ENCODE data around the gene REPS1. TPM values are rescaled to one million over a fixed set of nuclear protein-coding genes. Genes with fewer than 3 reads are reported as not detected.

Gene REPS1
- polyA plus RNA-seq, 3 donors, result 11.9 to 36.6 (median 14.0) TPM

GRCh38 chr6:138920906-138921305, 67.1 kb downstream of the REPS1 start:
- Histone ChIP-seq H3K27me3 (ENCODE audit: control insufficient read depth in 2 of 2, insufficient read depth in 2 of 2, low read length in 2 of 2) (no peaks in the 10 kb centered on the region), H3K4me2 (replicated peaks; ENCODE audit: extremely low read depth, low read length, poor library complexity, severe bottlenecking) (no peak overlapping the region), H3K9ac (ENCODE audit: insufficient read depth, low read length, poor library complexity, severe bottlenecking) (no peak overlapping the region), H3K27ac (ENCODE audit: low read depth in 1 of 2, low read length in 2 of 2) (no peak overlapping the region), H3K9me3 (replicated peaks in 1 of 2; ENCODE audit: control insufficient read depth in 1 of 2, insufficient read depth in 1 of 2, low read length in 2 of 2) (no peaks in the 10 kb centered on the region), H3K36me3 (replicated peaks in 1 of 2; ENCODE audit: control insufficient read depth in 1 of 2, insufficient read depth in 2 of 2, low read length in 2 of 2) (peaks cover 47 to 76% of the 10 kb centered on the region in 2 donors), H3K79me2 (ENCODE audit: insufficient read depth, low read length) (no peaks in the 10 kb centered on the region), H2AFZ (ENCODE audit: insufficient read depth, low read depth, low read length, poor library complexity, severe bottlenecking) (no peak overlapping the region), H4K20me1 (ENCODE audit: insufficient read depth, low read length) (no peaks in the 10 kb centered on the region), H3K4me1 (ENCODE audit: control insufficient read depth in 1 of 2, insufficient read depth in 2 of 2, low read length in 2 of 2) (no peaks in the 10 kb centered on the region), H3K4me3 (replicated peaks in 1 of 3; ENCODE audit: low read depth in 2 of 3, low read length in 3 of 3) (no peak overlapping the region)
- Mint-ChIP-seq H3K9me3 (no peaks in the 10 kb centered on the region), H3K27me3 (ENCODE audit: low read depth in 3 of 3) (no peaks in the 10 kb centered on the region), H3K36me3 (peaks cover 44 to 53% of the 10 kb centered on the region in 2 donors), H3K27ac (no peak overlapping the region), H3K4me1 (no peaks in the 10 kb centered on the region), H3K4me3 (no peak overlapping the region)
- intact Hi-C loops (cut with micrococcal nuclease), result no loop called here
- DNase-seq, result no peak
- WGBS (ENCODE audit: insufficient coverage), result no CpG with 5 or more reads among the region's 3 CpGs
- TF ChIP-seq CTCF (IDR thresholded peaks at IDR 0.05), result no peak

- no peaks in the 10 kb centered on the region for H3K27me3 Mint-ChIP-seq (ENCODE audit: low read depth in 3 of 3)
- H3K36me3 ChIP-seq (replicated peaks in 1 of 2; ENCODE audit: control insufficient read depth in 1 of 2, insufficient read depth in 2 of 2, low read length in 2 of 2), result peaks cover 84 to 94% of the 10 kb centered on the region in 2 donors
- no peak for DNase-seq
- H3K27me3 ChIP-seq (ENCODE audit: control insufficient read depth in 2 of 2, insufficient read depth in 2 of 2, low read length in 2 of 2), result no peaks in the 10 kb centered on the region
- no peak overlapping the region for H3K27ac ChIP-seq (ENCODE audit: low read depth in 1 of 2, low read length in 2 of 2)
- H3K4me1 Mint-ChIP-seq, result no peaks in the 10 kb centered on the region
- H3K27ac Mint-ChIP-seq, result no peak overlapping the region
- no peak overlapping the region for H3K4me2 ChIP-seq (replicated peaks; ENCODE audit: extremely low read depth, low read length, poor library complexity, severe bottlenecking)
- no peak overlapping the region for H3K4me3 ChIP-seq (replicated peaks in 1 of 3; ENCODE audit: low read depth in 2 of 3, low read length in 3 of 3)
- peaks cover 68 to 74% of the 10 kb centered on the region in 2 donors for H3K36me3 Mint-ChIP-seq
- TF ChIP-seq CTCF (IDR thresholded peaks at IDR 0.05), result no peak
- H3K9me3 Mint-ChIP-seq, result no peaks in the 10 kb centered on the region
- no peak overlapping the region for H3K4me3 Mint-ChIP-seq
- no peak overlapping the region for H3K9ac ChIP-seq (ENCODE audit: insufficient read depth, low read length, poor library complexity, severe bottlenecking)
- H3K9me3 ChIP-seq (replicated peaks in 1 of 2; ENCODE audit: control insufficient read depth in 1 of 2, insufficient read depth in 1 of 2, low read length in 2 of 2), result no peaks in the 10 kb centered on the region
- intact Hi-C loops (cut with micrococcal nuclease), result no loop called here
- no peak overlapping the region for H2AFZ ChIP-seq (ENCODE audit: insufficient read depth, low read depth, low read length, poor library complexity, severe bottlenecking)
- WGBS (ENCODE audit: insufficient coverage), result 93% methylated on average over 1 of the region's 1 CpG
- no peaks in the 10 kb centered on the region for H3K79me2 ChIP-seq (ENCODE audit: insufficient read depth, low read length)
- no peaks in the 10 kb centered on the region for H4K20me1 ChIP-seq (ENCODE audit: insufficient read depth, low read length)
- no peaks in the 10 kb centered on the region for H3K4me1 ChIP-seq (ENCODE audit: control insufficient read depth in 1 of 2, insufficient read depth in 2 of 2, low read length in 2 of 2)
Measured at GRCh38 chr6:138914701-138915100, 73.4 kb downstream of the REPS1 start.
